Mucosa of gallbladder (tissue), 1 donor: ENCODE measurements around the gene ZNF618. TPM values are rescaled to one million over a fixed set of nuclear protein-coding genes. Genes with fewer than 3 reads are reported as not detected.
A peak's percentile ranks its signal among the peaks of the same experiment; 100 is the strongest.

Experiments used
- DNase-seq: peaks from one replicate; pipeline ENCODE4 v3.0.0-alpha.2; 2020; ENCODE audit warnings: low spot score
- total RNA-seq: library from RNA; stranded (reverse); gene quantifications from one replicate; pipeline ENCODE4 v1.2.1, GENCODE V29; 2021
- donor health status: DM: no; HTN: no; CAD: no.

The ZNF618 gene
- total RNA-seq, 1 donor from 2014 or later, result 26.6 TPM

GRCh38 chr9:113910036-113910639 is 34.0 kb downstream of the ZNF618 start:
- DNase-seq, result peak; percentile 85

GRCh38 chr9:113911850-113912557 is 35.9 kb downstream of the ZNF618 start:
- DNase-seq, result no peak

- DNase-seq, result no peak
Measured at GRCh38 chr9:113912816-113913215, 36.7 kb downstream of the ZNF618 start.

- no peak for DNase-seq
Measured at GRCh38 chr9:113913426-113914195, 37.5 kb downstream of the ZNF618 start.

DNA sequence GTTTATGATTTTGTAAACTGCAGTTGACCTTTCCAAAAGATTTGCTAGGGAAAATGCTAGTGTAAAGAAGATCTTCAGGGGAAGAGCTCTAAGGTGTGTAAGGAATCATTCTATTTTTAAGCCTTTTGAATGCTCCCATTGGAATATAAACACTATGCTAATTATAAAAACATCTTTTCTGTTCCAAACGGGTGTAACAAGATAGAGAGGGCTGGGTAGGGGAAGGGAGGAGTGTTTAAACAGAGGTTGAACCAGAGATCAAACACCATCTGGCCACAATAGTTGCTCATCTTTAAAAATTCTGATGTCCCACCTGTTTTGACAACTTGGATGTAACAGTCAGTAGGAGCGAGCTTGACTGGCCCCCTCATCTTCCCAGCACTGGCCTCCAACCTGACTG is 38.4 kb downstream of the ZNF618 start:
- DNase-seq, result no peak

GRCh38 chr9:113915817-113916434 is 39.8 kb downstream of the ZNF618 start:
- no peak for DNase-seq

DNA sequence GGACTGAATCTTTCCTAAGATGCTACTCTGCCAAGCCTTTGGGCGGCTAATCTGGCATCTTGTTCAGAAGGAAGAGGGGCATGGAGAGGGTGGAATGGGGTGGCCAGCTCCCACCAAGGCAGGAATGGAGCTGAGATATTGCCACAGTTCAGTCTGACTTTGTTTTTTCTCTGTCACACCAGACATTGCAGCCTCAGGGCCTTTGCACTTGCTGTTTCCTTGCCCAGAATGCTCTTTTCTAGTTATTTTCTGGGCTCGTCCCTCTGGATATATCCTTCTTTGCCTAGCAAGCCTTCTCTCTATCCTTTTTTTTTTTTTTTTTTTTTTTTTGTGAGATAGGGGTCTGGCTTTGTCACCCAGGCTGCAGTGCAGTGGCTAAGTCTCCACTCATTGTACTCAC is 40.8 kb downstream of the ZNF618 start:
- DNase-seq, result no peak

- DNase-seq, result no peak
Measured at GRCh38 chr9:113918697-113919350, 42.7 kb downstream of the ZNF618 start.

DNA sequence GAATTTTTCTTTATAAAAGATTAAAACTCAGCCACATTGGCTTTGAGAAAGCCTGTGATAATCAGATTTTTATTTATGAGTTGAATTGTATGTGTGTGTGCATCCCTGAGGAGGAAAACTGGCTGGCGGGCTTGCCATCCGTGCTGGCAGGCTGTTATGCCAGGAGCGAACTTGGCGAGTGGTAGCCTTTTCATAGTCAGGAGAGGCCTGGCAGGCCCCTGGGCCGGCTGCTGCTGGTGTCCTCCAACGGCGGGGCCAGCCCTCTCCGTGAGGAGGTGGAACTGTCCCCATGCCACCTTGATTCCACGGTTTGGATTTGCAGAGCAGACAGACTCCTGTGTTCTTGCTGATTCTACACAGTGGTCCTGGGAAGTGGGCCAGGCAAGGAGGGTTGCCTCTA is 43.3 kb downstream of the ZNF618 start:
- no peak for DNase-seq

DNA sequence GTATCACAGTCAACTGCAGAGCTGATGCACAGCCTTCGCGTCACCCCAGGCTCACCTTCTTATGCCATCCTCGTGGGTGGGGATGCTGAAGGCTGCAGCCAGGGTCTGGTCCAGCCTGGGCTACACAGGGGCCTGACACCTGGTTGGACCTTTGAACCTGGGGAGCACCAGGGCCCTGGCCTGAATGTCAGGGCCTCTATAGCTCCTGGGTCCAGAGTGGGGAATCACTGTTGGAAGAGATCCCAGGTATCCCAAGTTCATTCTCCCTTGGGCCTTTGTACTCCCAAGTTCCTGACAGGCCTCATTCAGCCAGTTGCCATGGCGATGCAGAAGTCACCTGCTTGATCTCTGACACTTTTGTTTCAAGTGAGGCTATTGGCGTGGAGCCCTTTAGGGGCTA is 43.8 kb downstream of the ZNF618 start:
- DNase-seq, result no peak

GRCh38 chr9:113920872-113921271 is 44.8 kb downstream of the ZNF618 start:
- no peak for DNase-seq

DNA sequence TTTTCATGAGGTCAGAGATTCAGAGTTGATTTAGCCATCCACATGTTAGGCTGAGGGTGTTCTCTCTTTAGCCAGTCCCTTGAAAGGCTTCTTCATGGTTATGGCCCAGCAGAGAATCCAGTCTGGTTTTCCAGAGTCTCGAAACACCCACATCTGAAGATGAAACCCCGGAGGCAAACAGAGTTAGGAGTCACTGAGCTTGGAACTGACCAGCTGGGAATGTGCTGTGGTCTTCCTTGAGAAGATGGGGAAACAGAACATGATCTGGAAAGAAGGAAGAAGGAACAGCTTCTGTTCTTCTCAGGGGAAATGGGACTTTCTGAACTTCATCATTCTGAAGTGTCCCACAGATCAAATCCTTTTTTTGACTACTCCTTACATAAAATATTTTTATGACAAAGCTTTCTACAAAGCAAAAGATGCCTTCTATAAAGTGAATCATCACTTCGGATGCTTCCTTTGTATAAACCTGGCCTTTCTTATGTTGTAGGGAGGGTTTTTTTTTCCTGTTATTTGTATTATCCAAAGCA is 45.4 kb downstream of the ZNF618 start:
- no peak for DNase-seq

GRCh38 chr9:113922160-113922559 is 46.1 kb downstream of the ZNF618 start:
- no peak for DNase-seq

DNA sequence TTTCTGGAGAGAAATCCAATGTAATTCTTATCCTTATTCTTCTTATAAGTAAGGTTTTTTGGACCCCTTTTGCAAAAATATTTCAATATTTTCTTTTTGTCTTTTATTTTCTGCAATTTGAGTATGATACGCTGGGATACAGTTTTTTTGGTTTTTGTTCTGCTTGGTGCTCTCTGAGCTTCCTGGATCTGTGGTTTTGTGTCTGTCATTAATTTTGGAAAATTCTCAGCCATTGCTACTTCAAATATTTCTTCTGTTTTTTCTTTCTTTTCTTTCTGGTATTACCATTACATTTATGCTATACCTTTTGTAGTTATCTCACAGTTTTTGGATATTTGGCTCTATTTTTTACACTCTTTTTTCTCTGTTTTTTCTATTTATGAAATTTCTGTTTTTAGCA is 50.1 kb downstream of the ZNF618 start:
- no peak for DNase-seq

DNA sequence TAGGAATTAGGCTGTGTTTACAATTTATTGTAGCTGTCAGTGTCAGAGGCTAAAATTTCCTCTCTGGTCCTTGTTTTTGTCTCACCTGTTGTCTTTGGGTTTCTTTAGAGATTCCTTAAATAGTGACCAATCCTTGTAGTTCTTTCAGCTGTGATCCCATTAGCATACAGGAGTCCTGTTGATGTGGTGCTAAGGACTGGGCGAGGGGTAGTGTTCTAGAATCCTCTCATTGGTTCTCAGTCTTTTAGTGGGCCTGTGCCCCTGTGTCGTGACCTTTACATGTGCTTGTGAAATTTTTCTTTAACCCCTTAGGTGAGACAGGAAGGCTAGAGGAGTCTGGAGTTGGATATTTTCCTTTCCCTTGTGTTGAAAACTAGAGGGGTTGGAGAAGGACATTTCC is 51.2 kb downstream of the ZNF618 start:
- DNase-seq, result no peak

GRCh38 chr9:113928269-113928668 is 52.2 kb downstream of the ZNF618 start:
- DNase-seq, result no peak

- DNase-seq, result peak; percentile 10
Measured at GRCh38 chr9:113929634-113930389, 53.7 kb downstream of the ZNF618 start.

GRCh38 chr9:113930390-113930783 is 54.3 kb downstream of the ZNF618 start:
- no peak for DNase-seq

- DNase-seq, result no peak
Measured at GRCh38 chr9:113931140-113931539, 55.0 kb downstream of the ZNF618 start.

- DNase-seq, result no peak
Measured at GRCh38 chr9:113931777-113932176, 55.7 kb downstream of the ZNF618 start.
